H9 (cell line): Measurements from ENCODE around the gene PLLP. TPM values are rescaled to one million over a fixed set of nuclear protein-coding genes. Genes with fewer than 3 reads are reported as not detected.

ENCODE experiments used
- DNase-seq: peaks from one replicate; pipeline ENCODE4 v3.0.0-alpha.2; 2017
- H2AFZ ChIP-seq: one replicate; pipeline ENCODE4 v1.6.1; 2013; ENCODE audit warnings: mild to moderate bottlenecking, low read length, control low read depth, moderate library complexity
- H2AK5ac ChIP-seq: 2 replicates; pipeline ENCODE4 v1.6.1; 2013; ENCODE audit warnings: low read length, control low read depth, mixed read lengths; ENCODE audit not compliant: insufficient read length
- H2BK120ac ChIP-seq: one replicate; pipeline ENCODE4 v1.6.1; 2013; ENCODE audit warnings: low read depth, mild to moderate bottlenecking, low read length, control low read depth, inconsistent platforms; ENCODE audit not compliant: poor library complexity, severe bottlenecking
- H2BK12ac ChIP-seq: 2 replicates; pipeline ENCODE4 v1.6.1; 2013; ENCODE audit warnings: low read length, control low read depth, mixed read lengths, low read depth; ENCODE audit not compliant: insufficient read length
- H2BK15ac ChIP-seq: 2 replicates; pipeline ENCODE4 v1.6.1; 2013; ENCODE audit warnings: low read depth, low read length, control low read depth
- H2BK20ac ChIP-seq: one replicate; pipeline ENCODE4 v1.6.1; 2013; ENCODE audit warnings: low read depth, mild to moderate bottlenecking, low read length, control low read depth, inconsistent platforms; ENCODE audit not compliant: poor library complexity, severe bottlenecking
- H2BK5ac ChIP-seq: 2 replicates; pipeline ENCODE4 v1.6.1; 2013; ENCODE audit warnings: low read length, control low read depth, mixed read lengths; ENCODE audit not compliant: insufficient read length
- H3K14ac ChIP-seq: 2 replicates; pipeline ENCODE4 v1.6.1; 2013; ENCODE audit warnings: low read length, control low read depth; ENCODE audit not compliant: insufficient read depth
- H3K18ac ChIP-seq: 2 replicates; pipeline ENCODE4 v1.6.1; 2013; ENCODE audit warnings: low read depth, mild to moderate bottlenecking, mixed read lengths, low read length, control low read depth; ENCODE audit not compliant: insufficient read length
- H3K23ac ChIP-seq: 2 replicates; pipeline ENCODE4 v1.6.1; 2013; ENCODE audit warnings: low read length, control low read depth, mixed read lengths, low read depth; ENCODE audit not compliant: insufficient read length
- H3K23me2 ChIP-seq: 2 replicates; pipeline ENCODE4 v1.6.1; 2013; ENCODE audit warnings: low read depth, mild to moderate bottlenecking, mixed read lengths, low read length, control low read depth; ENCODE audit not compliant: insufficient read length, poor library complexity, severe bottlenecking
- H3K27ac ChIP-seq: 2 replicates; pipeline ENCODE4 v1.5.1; 2013; ENCODE audit warnings: low read length, control low read depth, mixed read lengths, low read depth; ENCODE audit not compliant: insufficient read length
- H3K27me3 ChIP-seq: 2 replicates; pipeline ENCODE4 v1.6.1; 2013; ENCODE audit warnings: low read length, control low read depth, inconsistent platforms; ENCODE audit not compliant: insufficient read depth
- H3K4ac ChIP-seq: 2 replicates; pipeline ENCODE4 v1.6.1; 2013; ENCODE audit warnings: low read depth, mild to moderate bottlenecking, control low read depth, inconsistent platforms, low read length, moderate library complexity
- H3K4me1 ChIP-seq: 2 replicates; pipeline ENCODE4 v1.6.1; 2013; ENCODE audit warnings: low read length, control low read depth, inconsistent platforms; ENCODE audit not compliant: insufficient read depth
- H3K4me2 ChIP-seq: 2 replicates; pipeline ENCODE4 v1.6.1; 2013; ENCODE audit warnings: low read length, control low read depth, mixed read lengths; ENCODE audit not compliant: insufficient read length, insufficient read depth
- H3K56ac ChIP-seq: 2 replicates; pipeline ENCODE4 v1.6.1; 2013; ENCODE audit warnings: low read depth, mild to moderate bottlenecking, mixed read lengths, low read length, control low read depth; ENCODE audit not compliant: insufficient read length
- H3K79me1 ChIP-seq: 2 replicates; pipeline ENCODE4 v1.6.1; 2013; ENCODE audit warnings: low read depth, mild to moderate bottlenecking, moderate library complexity, low read length, control low read depth, inconsistent platforms; ENCODE audit not compliant: insufficient read depth, poor library complexity, severe bottlenecking
- H3K79me2 ChIP-seq: 2 replicates; pipeline ENCODE4 v1.6.1; 2013; ENCODE audit warnings: low read length, control low read depth, inconsistent platforms; ENCODE audit not compliant: insufficient read depth
- H3K9ac ChIP-seq: 2 replicates; pipeline ENCODE4 v1.6.1; 2013; ENCODE audit warnings: low read length, control low read depth, mixed read lengths; ENCODE audit not compliant: insufficient read length; ENCODE audit errors: extremely low read depth
- H3K9me3 ChIP-seq: one replicate; pipeline ENCODE4 v1.6.1; 2013; ENCODE audit warnings: low read depth, low read length, inconsistent platforms; ENCODE audit not compliant: control insufficient read depth
- H3T11ph ChIP-seq: one replicate; pipeline ENCODE4 v1.6.1; 2013; ENCODE audit warnings: mild to moderate bottlenecking, low read length, control low read depth, inconsistent platforms
- H4K20me1 ChIP-seq: one replicate; pipeline ENCODE4 v1.6.1; 2013; ENCODE audit not compliant: control insufficient read depth, insufficient read length, insufficient read depth
- H4K5ac ChIP-seq: 2 replicates; pipeline ENCODE4 v1.6.1; 2013; ENCODE audit warnings: low read depth, mild to moderate bottlenecking, mixed read lengths, low read length, control low read depth; ENCODE audit not compliant: insufficient read length
- H4K8ac ChIP-seq: replicated peaks from 2 replicates; pipeline ENCODE4 v1.6.1; 2013; ENCODE audit warnings: low read length, control low read depth, mixed read lengths, low read depth; ENCODE audit not compliant: insufficient read length
- H4K91ac ChIP-seq: 2 replicates; pipeline ENCODE4 v1.6.1; 2013; ENCODE audit warnings: low read depth, mild to moderate bottlenecking, moderate library complexity, mixed read lengths, low read length, control low read depth; ENCODE audit not compliant: insufficient read length
- H3K27ac Mint-ChIP-seq, 3 experiments: 2 replicates in 2 of 3; 3 replicates in 1 of 3; pipeline ENCODE4 v1.8.0; 2020 to 2021; ENCODE audit warnings: mixed read lengths in 3 of 3, mild to moderate bottlenecking in 1 of 3, moderate library complexity in 1 of 3
- H3K27me3 Mint-ChIP-seq: 2 replicates; pipeline ENCODE4 v1.8.0; 2021; ENCODE audit warnings: low read depth, mild to moderate bottlenecking, moderate library complexity, mixed read lengths
- H3K36me3 Mint-ChIP-seq, 3 experiments: 2 replicates in 2 of 3; 3 replicates in 1 of 3; pipeline ENCODE4 v1.8.0; 2020 to 2021; ENCODE audit warnings: low read depth in 3 of 3, mixed read lengths in 3 of 3; ENCODE audit not compliant: insufficient read depth in 1 of 3
- H3K4me1 Mint-ChIP-seq, 2 experiments: 2 replicates each; pipeline ENCODE4 v1.8.0; 2020; ENCODE audit warnings: mixed read lengths in 2 of 2
- H3K4me3 Mint-ChIP-seq, 2 experiments: 2 replicates in 1 of 2; 3 replicates in 1 of 2; pipeline ENCODE4 v1.8.0; 2020 to 2021; ENCODE audit warnings: mild to moderate bottlenecking in 2 of 2, mixed read lengths in 2 of 2, moderate library complexity in 1 of 2
- H3K9me3 Mint-ChIP-seq, 2 experiments: 2 replicates in 1 of 2; 3 replicates in 1 of 2; pipeline ENCODE4 v1.8.0; 2020; ENCODE audit warnings: mild to moderate bottlenecking in 2 of 2, mixed read lengths in 2 of 2, moderate library complexity in 1 of 2
- CTCF ChIP-seq: fragments of 200-600 bp; sonication (generic); conservative IDR thresholded peaks from 3 replicates; pipeline ENCODE4 v1.8.0; 2021; ENCODE audit warnings: antibody characterized with exemption, mild to moderate bottlenecking
- WGBS: extraction: QIAGEN DNeasy Blood & Tissue Kit; methylation state at CpG from one replicate; pipeline ENCODE4 v1.1.7; 2013; ENCODE audit warnings: missing lambda C conversion rate, low lambda C conversion rate, mixed read lengths; ENCODE audit not compliant: insufficient read length; ENCODE audit errors: extremely low coverage; 5-methylcytosine and 5-hydroxymethylcytosine counted together
- total RNA-seq: library from RNA; stranded (reverse); gene quantifications from 2 replicates; pipeline ENCODE4 v1.2.1, GENCODE V29; 2021

PLLP gene
- total RNA-seq, 1 experiment from 2014 or later = 1.8 TPM

- no peak overlapping the region for H2BK20ac ChIP-seq
- H3K4me2 ChIP-seq = no peak overlapping the region
- Mint-ChIP-seq H3K4me1 (peaks cover 15 to 28% of the 10 kb centered on the region in 2 experiments), H3K27ac (no peak overlapping the region), H3K36me3 (no peaks in the 10 kb centered on the region), H3K9me3 (no peaks in the 10 kb centered on the region), H3K4me3 (no peak overlapping the region), H3K27me3 (no peaks in the 10 kb centered on the region)
- no peak overlapping the region for H3K27ac ChIP-seq
- no peak overlapping the region for H3T11ph ChIP-seq
- no peak overlapping the region for H4K91ac ChIP-seq
- peaks cover 2% of the 10 kb centered on the region; the same call in 1 of the 2 replicates for H3K4me1 ChIP-seq
- no peaks in the 10 kb centered on the region for H3K79me2 ChIP-seq
- H3K4ac ChIP-seq = no peak overlapping the region
- H3K23me2 ChIP-seq = no peaks in the 10 kb centered on the region
- no peak overlapping the region for H2BK5ac ChIP-seq
- no peak for DNase-seq
- H3K14ac ChIP-seq = no peak overlapping the region
- H3K18ac ChIP-seq = peak overlapping the region; percentile 6
- H3K27me3 ChIP-seq = no peaks in the 10 kb centered on the region
- no peak overlapping the region for H2AFZ ChIP-seq
- no peak overlapping the region for H4K8ac ChIP-seq
- no peak overlapping the region for H3K23ac ChIP-seq
- no peak overlapping the region for H4K5ac ChIP-seq
- no peaks in the 10 kb centered on the region for H3K9me3 ChIP-seq
- H2BK120ac ChIP-seq = no peak overlapping the region
- H3K9ac ChIP-seq = no peak overlapping the region
- H3K56ac ChIP-seq = no peak overlapping the region
- TF ChIP-seq CTCF = no peak
- no peak overlapping the region for H2BK12ac ChIP-seq
- WGBS = no CpG with 5 or more reads among the region's 7 CpGs
- no peaks in the 10 kb centered on the region for H4K20me1 ChIP-seq
- no peak overlapping the region for H2BK15ac ChIP-seq
- no peaks in the 10 kb centered on the region for H3K79me1 ChIP-seq
- H2AK5ac ChIP-seq = no peak overlapping the region
These were observed 13.5 kb downstream of the PLLP start for GRCh38 chr16:57271063-57271345.
